Measurements from ENCODE around the gene ANO9.
"Not testable (repeated sequence)": the region's sequence is repeated elsewhere in the genome, so short reads cannot be mapped to it uniquely, and the experiment has no call there.

Gene ANO9

DNA sequence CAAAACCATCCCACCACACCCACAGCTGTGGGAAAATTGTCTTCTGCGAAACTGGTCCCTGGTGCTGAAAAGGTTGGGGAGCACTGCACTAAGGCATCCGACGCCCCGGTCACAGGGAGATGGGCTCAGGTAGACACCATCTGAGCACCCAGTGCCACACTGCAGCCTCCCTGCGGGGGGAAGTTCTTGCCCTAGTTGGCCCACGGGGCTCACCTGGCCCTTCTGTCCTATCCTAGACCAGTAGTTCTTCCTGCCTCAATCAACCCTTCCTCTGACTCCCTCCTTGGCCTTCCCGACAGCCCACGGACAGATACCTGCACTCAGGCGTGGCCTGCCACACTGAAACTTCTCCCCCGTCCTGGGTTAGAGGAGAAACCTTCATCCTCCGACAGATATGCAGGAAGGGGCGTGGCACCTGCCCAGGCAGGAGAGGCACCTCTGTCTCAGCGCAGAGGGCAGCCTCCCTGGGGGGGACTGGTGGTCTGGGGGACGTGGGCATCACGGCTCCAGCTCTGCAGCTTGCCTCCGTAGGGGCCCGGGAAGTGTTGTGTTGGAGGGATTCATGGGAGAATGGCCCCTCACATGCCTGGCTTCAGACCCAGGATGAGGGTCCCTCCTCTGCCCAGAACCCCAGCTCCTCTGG, 4.5 kb downstream of the ANO9 start:
- Histone ChIP-seq H3K36me3 (no peaks in the 10 kb centered on the region), H3K27ac (no peak overlapping the region), H3K27me3 (ENCODE audit: insufficient read depth, low read depth, severe bottlenecking) (no peaks in the 10 kb centered on the region), H3K9me3 (ENCODE audit: severe bottlenecking) (no peaks in the 10 kb centered on the region), H3K4me3 (ENCODE audit: low read depth, low read length) (no peak overlapping the region)
- no peak for DNase-seq
- TF ChIP-seq, protein P1, sequence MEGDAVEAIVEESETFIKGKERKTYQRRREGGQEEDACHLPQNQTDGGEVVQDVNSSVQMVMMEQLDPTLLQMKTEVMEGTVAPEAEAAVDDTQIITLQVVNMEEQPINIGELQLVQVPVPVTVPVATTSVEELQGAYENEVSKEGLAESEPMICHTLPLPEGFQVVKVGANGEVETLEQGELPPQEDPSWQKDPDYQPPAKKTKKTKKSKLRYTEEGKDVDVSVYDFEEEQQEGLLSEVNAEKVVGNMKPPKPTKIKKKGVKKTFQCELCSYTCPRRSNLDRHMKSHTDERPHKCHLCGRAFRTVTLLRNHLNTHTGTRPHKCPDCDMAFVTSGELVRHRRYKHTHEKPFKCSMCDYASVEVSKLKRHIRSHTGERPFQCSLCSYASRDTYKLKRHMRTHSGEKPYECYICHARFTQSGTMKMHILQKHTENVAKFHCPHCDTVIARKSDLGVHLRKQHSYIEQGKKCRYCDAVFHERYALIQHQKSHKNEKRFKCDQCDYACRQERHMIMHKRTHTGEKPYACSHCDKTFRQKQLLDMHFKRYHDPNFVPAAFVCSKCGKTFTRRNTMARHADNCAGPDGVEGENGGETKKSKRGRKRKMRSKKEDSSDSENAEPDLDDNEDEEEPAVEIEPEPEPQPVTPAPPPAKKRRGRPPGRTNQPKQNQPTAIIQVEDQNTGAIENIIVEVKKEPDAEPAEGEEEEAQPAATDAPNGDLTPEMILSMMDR (IDR thresholded peaks at IDR 0.05; ENCODE audit: low read depth, low read length), result no peak

DNA sequence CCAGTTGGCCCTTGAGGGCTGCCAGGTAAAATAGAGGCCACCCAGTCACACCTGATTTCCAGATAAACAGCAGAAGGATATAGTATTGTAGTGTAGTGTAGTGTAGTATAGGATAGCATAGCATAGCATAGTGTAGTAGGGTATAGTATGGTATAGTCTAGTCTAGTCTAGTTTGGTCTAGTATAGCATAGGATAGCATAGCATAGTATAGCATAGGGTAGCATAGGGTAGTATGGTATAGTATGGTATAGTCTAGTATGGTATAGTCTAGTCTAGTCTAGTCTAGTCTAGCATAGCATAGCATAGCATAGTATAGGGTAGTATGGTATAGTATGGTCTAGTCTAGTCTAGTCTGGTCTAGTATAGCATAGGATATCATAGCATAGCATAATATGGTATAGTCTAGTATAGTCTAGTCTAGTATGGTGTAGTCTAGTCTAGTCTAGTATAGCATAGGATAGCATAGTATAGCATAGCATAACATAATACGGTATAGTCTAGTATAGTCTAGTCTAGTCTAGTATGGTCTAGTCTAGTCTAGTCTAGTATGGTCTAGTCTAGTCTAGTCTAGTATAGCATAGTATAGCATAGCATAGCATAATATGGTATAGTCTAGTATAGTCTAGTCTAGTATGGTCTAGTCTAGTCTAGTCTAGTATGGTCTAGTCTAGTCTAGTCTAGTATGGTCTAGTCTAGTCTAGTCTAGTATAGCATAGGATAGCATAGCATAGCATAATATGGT, 6.6 kb downstream of the ANO9 start:
- H3K36me3 ChIP-seq; H3K27ac ChIP-seq; H3K9me3 ChIP-seq (ENCODE audit: severe bottlenecking); DNase-seq; H3K4me3 ChIP-seq (ENCODE audit: low read depth, low read length); H3K27me3 ChIP-seq (ENCODE audit: insufficient read depth, low read depth, severe bottlenecking): not testable (repeated sequence)

DNA sequence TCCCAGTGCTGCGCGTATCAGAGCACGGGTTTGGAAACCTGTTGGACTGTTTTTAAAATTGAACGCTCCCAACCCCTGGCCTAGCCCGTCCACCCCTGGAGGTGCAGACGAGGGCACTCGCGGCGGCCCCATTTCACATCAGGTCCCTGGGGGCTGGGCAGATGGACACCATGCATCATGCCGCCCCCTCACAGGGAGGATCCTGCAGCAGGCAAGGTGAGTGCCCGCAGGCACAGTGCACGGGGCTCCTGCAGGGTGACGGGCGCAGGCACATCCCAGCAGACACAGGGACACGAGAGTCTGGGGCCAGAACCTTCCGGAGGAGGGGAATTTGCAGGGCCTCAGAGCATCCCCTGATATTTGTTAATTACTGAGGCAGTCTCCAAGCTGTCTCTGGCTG, 7.3 kb downstream of the ANO9 start:
- no peak overlapping the region for H3K4me3 ChIP-seq (ENCODE audit: low read depth, low read length)
- H3K9me3 ChIP-seq (ENCODE audit: severe bottlenecking), result no peaks in the 10 kb centered on the region
- H3K36me3 ChIP-seq, result no peaks in the 10 kb centered on the region
- H3K27ac ChIP-seq, result no peak overlapping the region
- H3K27me3 ChIP-seq (ENCODE audit: insufficient read depth, low read depth, severe bottlenecking), result no peaks in the 10 kb centered on the region
- DNase-seq, result no peak
- TF ChIP-seq, protein P1 (IDR thresholded peaks at IDR 0.05; ENCODE audit: low read depth, low read length), result no peak

DNA sequence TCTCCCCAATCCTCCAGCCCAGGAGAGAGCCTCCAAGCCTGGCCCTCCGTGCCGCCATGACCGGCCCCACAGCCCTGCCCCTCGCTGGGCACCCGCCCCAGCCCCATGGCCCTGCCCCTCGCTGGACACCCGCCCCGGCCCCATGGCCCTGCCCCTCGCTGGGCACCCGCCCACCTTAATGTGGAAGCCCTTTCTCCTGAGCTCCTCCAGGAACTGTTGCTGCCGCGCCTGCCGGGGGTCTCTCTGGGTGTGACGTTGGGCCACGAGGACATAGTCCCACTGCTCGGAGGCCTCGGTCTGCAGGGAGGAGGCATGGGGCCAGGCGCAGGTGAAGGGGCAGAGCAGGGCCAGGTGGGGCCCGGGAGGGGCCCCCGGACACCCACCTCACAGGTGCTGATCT, 8.2 kb downstream of the ANO9 start:
- no peaks in the 10 kb centered on the region for H3K9me3 ChIP-seq (ENCODE audit: severe bottlenecking)
- no peak overlapping the region for H3K27ac ChIP-seq
- H3K27me3 ChIP-seq (ENCODE audit: insufficient read depth, low read depth, severe bottlenecking), result no peaks in the 10 kb centered on the region
- TF ChIP-seq, protein P1 (IDR thresholded peaks at IDR 0.05; ENCODE audit: low read depth, low read length), result no peak
- no peak for DNase-seq
- H3K4me3 ChIP-seq (ENCODE audit: low read depth, low read length), result no peak overlapping the region
- H3K36me3 ChIP-seq, result no peaks in the 10 kb centered on the region

DNA sequence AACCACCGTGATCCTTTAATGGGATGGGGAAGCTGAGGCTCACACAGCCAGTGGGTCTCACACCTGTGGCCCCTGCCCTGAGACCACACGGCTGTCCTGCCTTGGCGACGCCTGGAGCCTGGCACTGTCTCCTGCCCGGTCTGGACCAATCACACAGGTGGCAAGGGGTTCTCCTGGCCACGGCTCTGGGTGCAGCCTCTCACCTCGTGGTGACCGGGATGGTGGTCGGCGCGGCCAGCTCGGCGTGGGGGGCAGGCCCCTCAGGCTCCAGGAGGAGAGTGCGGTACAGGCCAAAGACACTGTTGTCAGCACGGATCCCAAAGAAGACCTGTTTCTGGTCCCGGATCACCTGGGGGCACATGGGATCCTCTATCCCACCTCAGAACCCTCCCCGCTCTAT, 8.7 kb downstream of the ANO9 start:
- no peak for DNase-seq
- H3K4me3 ChIP-seq (ENCODE audit: low read depth, low read length), result no peak overlapping the region
- no peaks in the 10 kb centered on the region for H3K36me3 ChIP-seq
- no peak overlapping the region for H3K27ac ChIP-seq
- no peaks in the 10 kb centered on the region for H3K27me3 ChIP-seq (ENCODE audit: insufficient read depth, low read depth, severe bottlenecking)
- H3K9me3 ChIP-seq (ENCODE audit: severe bottlenecking), result no peaks in the 10 kb centered on the region
- TF ChIP-seq, protein P1 (IDR thresholded peaks at IDR 0.05; ENCODE audit: low read depth, low read length), result no peak

DNA sequence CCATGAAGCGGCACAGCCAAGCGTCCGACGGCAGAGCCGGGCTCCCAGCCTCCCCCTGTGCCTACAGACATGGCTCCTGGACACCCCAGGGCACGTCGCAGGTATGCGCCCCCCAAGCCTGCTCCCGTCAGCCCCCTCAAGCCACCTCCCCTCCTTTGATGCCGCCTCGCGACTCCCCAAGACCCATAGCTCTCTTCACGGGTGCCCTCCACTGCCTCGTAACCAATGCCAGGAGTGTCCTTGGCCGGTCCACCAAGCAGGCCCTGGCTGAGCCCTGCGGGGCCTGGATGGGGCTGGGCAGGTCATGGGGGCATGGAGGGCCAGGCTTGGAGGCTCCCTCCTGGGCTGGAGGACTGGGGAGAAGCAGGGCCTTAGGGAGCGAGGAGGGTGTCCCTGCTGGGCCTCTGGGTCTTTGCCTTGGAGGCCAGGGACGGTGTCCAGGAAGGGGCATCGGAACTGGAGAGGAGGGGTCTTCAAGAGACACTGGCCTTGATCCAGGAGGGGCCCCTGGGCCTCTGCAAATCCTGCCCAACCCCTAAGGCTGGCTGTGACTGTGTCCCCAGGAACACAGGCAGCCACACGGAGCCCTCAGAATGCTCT, 9.2 kb downstream of the ANO9 start:
- Histone ChIP-seq H3K27ac (no peak overlapping the region), H3K27me3 (ENCODE audit: insufficient read depth, low read depth, severe bottlenecking) (no peaks in the 10 kb centered on the region), H3K36me3 (no peaks in the 10 kb centered on the region), H3K4me3 (ENCODE audit: low read depth, low read length) (no peak overlapping the region), H3K9me3 (ENCODE audit: severe bottlenecking) (no peaks in the 10 kb centered on the region)
- no peak for DNase-seq
- TF ChIP-seq, protein P1 (IDR thresholded peaks at IDR 0.05; ENCODE audit: low read depth, low read length), result no peak
